RPMI7951 (cell line): ENCODE results near the gene ABTB2. TPM values are rescaled to one million over a fixed set of nuclear protein-coding genes. Genes with fewer than 3 reads are reported as not detected.

Experiments used
- DNase-seq: peaks from one replicate; pipeline ENCODE4 v3.0.0-alpha.2; 2012; ENCODE audit warnings: low read depth
- total RNA-seq: library from RNA; depleted of rRNA; stranded (reverse); fragments of >200 nt; shearing (Covaris generic); gene quantifications from 2 replicates; pipeline ENCODE4 v1.2.3, GENCODE V29; 2014

ABTB2 gene
- total RNA-seq, 1 experiment from 2014 or later = 2.8 TPM

GRCh38 chr11:34341931-34342533 is 15.8 kb downstream of the ABTB2 start:
- DNase-seq = no peak

GRCh38 chr11:34341096-34341495 is 16.7 kb downstream of the ABTB2 start:
- no peak for DNase-seq

- no peak for DNase-seq
These were observed 17.2 kb downstream of the ABTB2 start for GRCh38 chr11:34340653-34341052.

- peak; percentile 82 for DNase-seq
These were observed 18.4 kb downstream of the ABTB2 start for GRCh38 chr11:34339149-34340064.

- no peak for DNase-seq
These were observed 20.8 kb downstream of the ABTB2 start for GRCh38 chr11:34337016-34337415.

GRCh38 chr11:34335801-34336200 is 22.0 kb downstream of the ABTB2 start:
- no peak for DNase-seq

- no peak for DNase-seq
These were observed 22.5 kb downstream of the ABTB2 start for GRCh38 chr11:34335331-34335730.

GRCh38 chr11:34333787-34334186 is 24.0 kb downstream of the ABTB2 start:
- no peak for DNase-seq

GRCh38 chr11:34332524-34332923 is 25.3 kb downstream of the ABTB2 start:
- no peak for DNase-seq

GRCh38 chr11:34331736-34332135 is 26.1 kb downstream of the ABTB2 start:
- peak; percentile 79 for DNase-seq

GRCh38 chr11:34331329-34331728 is 26.5 kb downstream of the ABTB2 start:
- peak; percentile 92 for DNase-seq

GRCh38 chr11:34330653-34331052 is 27.2 kb downstream of the ABTB2 start:
- no peak for DNase-seq

- no peak for DNase-seq
These were observed 27.9 kb downstream of the ABTB2 start for GRCh38 chr11:34329876-34330275.

- no peak for DNase-seq
These were observed 29.2 kb downstream of the ABTB2 start for GRCh38 chr11:34328632-34328910.

- no peak for DNase-seq
These were observed 29.8 kb downstream of the ABTB2 start for GRCh38 chr11:34327804-34328631.

- DNase-seq = no peak
These were observed 33.3 kb downstream of the ABTB2 start for GRCh38 chr11:34324466-34324865.

GRCh38 chr11:34323601-34324000 is 34.2 kb downstream of the ABTB2 start:
- no peak for DNase-seq

- DNase-seq = peak; percentile 52
These were observed 39.4 kb downstream of the ABTB2 start for GRCh38 chr11:34318111-34319037.

GRCh38 chr11:34317666-34318065 is 40.1 kb downstream of the ABTB2 start:
- no peak for DNase-seq

- DNase-seq = no peak
These were observed 40.8 kb downstream of the ABTB2 start for GRCh38 chr11:34317036-34317360.

GRCh38 chr11:34316347-34317035 is 41.3 kb downstream of the ABTB2 start:
- DNase-seq = peak; percentile 61
